NCI-H1930 (cell line): ENCODE measurements around the gene PCYOX1L.

ENCODE experiments used
- DNase-seq, 2 experiments: peaks; one replicate each; lab custom pipeline; 2025; lab: John Stamatoyannopoulos, UW

Gene PCYOX1L

GRCh38 chr5:149407323-149408251 lies 49.7 kb downstream of the PCYOX1L start:
- DNase-seq = no peak

GRCh38 chr5:149408252-149409099 lies 50.6 kb downstream of the PCYOX1L start:
- DNase-seq = no peak

- no peak for DNase-seq
These were observed 51.6 kb downstream of the PCYOX1L start for GRCh38 chr5:149409268-149409948.

GRCh38 chr5:149410071-149410470 lies 52.2 kb downstream of the PCYOX1L start:
- no peak for DNase-seq

- no peak for DNase-seq
These were observed 53.0 kb downstream of the PCYOX1L start for GRCh38 chr5:149410721-149411432.

GRCh38 chr5:149411738-149412519 lies 54.1 kb downstream of the PCYOX1L start:
- DNase-seq = no peak

- DNase-seq = no peak
These were observed 55.1 kb downstream of the PCYOX1L start for GRCh38 chr5:149412783-149413476.

GRCh38 chr5:149413477-149414210 lies 55.8 kb downstream of the PCYOX1L start:
- no peak for DNase-seq

GRCh38 chr5:149414405-149415065 lies 56.7 kb downstream of the PCYOX1L start:
- no peak for DNase-seq

- DNase-seq = no peak
These were observed 57.5 kb downstream of the PCYOX1L start for GRCh38 chr5:149415066-149415967.

- DNase-seq = no peak
These were observed 59.3 kb downstream of the PCYOX1L start for GRCh38 chr5:149416987-149417710.

- DNase-seq = no peak
These were observed 60.0 kb downstream of the PCYOX1L start for GRCh38 chr5:149417711-149418368.

- no peak for DNase-seq
These were observed 61.2 kb downstream of the PCYOX1L start for GRCh38 chr5:149418910-149419531.
